Neural progenitor cell (in vitro differentiated cells): ENCODE results near the gene TRIM27. TPM values are rescaled to one million over a fixed set of nuclear protein-coding genes. Genes with fewer than 3 reads are reported as not detected.

Source experiments
- DNase-seq: peaks from one replicate; pipeline ENCODE4 v3.0.0-alpha.2; 2016; ENCODE audit warnings: low spot score
- H2AFZ ChIP-seq: fragments of 200-600 bp; sonication (generic); replicated peaks from 2 replicates; pipeline ENCODE4 v1.6.1; 2016; ENCODE audit warnings: antibody characterized with exemption
- H3F3A ChIP-seq: fragments of 200-600 bp; sonication (generic); 2 replicates; pipeline ENCODE4 v1.6.1; 2016; ENCODE audit warnings: antibody characterized with exemption, low read depth
- H3K27ac ChIP-seq: fragments of 200-600 bp; sonication (generic); 2 replicates; pipeline ENCODE4 v1.5.1; 2016; ENCODE audit warnings: mild to moderate bottlenecking
- H3K27me3 ChIP-seq: fragments of 200-600 bp; sonication (generic); 2 replicates; pipeline ENCODE4 v1.6.1; 2016; ENCODE audit warnings: mild to moderate bottlenecking, moderate library complexity
- H3K36me3 ChIP-seq: fragments of 200-600 bp; sonication (generic); 2 replicates; pipeline ENCODE4 v1.5.1; 2016
- H3K4me1 ChIP-seq: fragments of 200-600 bp; sonication (generic); 2 replicates; pipeline ENCODE4 v1.6.1; 2016; ENCODE audit warnings: mixed run types
- H3K4me2 ChIP-seq: fragments of 200-600 bp; sonication (generic); 2 replicates; pipeline ENCODE4 v1.6.1; 2016
- H3K4me3 ChIP-seq: fragments of 200-600 bp; sonication (generic); 2 replicates; pipeline ENCODE4 v1.5.1; 2016
- H3K79me2 ChIP-seq: fragments of 200-600 bp; sonication (generic); 2 replicates; pipeline ENCODE4 v1.6.1; 2016; ENCODE audit warnings: low read depth
- H3K9ac ChIP-seq: fragments of 200-600 bp; sonication (generic); 2 replicates; pipeline ENCODE4 v1.6.1; 2016
- H3K9me3 ChIP-seq: fragments of 200-600 bp; sonication (generic); 2 replicates; pipeline ENCODE4 v1.5.1; 2016; ENCODE audit warnings: low read depth
- H4K20me1 ChIP-seq: fragments of 200-600 bp; sonication (generic); 2 replicates; pipeline ENCODE4 v1.6.1; 2016; ENCODE audit warnings: low read depth
- H3K27ac Mint-ChIP-seq: 3 replicates; pipeline ENCODE4 v1.8.0; 2021; ENCODE audit warnings: mixed read lengths
- H3K27me3 Mint-ChIP-seq: 2 replicates; pipeline ENCODE4 v1.8.0; 2022; ENCODE audit warnings: low read depth, mild to moderate bottlenecking, inconsistent platforms, moderate library complexity, mixed read lengths; ENCODE audit not compliant: insufficient read depth
- H3K36me3 Mint-ChIP-seq: 3 replicates; pipeline ENCODE4 v1.8.0; 2021; ENCODE audit warnings: mixed read lengths
- H3K4me1 Mint-ChIP-seq: 3 replicates; pipeline ENCODE4 v1.8.0; 2021; ENCODE audit warnings: mixed read lengths
- H3K4me3 Mint-ChIP-seq: 3 replicates; pipeline ENCODE4 v1.8.0; 2021; ENCODE audit warnings: mild to moderate bottlenecking, moderate library complexity, mixed read lengths
- H3K9me3 Mint-ChIP-seq: 3 replicates; pipeline ENCODE4 v1.8.0; 2020; ENCODE audit warnings: mixed read lengths
- CTCF ChIP-seq: fragments of 200-600 bp; sonication (generic); IDR thresholded peaks from 2 replicates; pipeline ENCODE4 v1.5.1; 2017; ENCODE audit warnings: antibody characterized with exemption, mild to moderate bottlenecking
- EZH2 ChIP-seq: fragments of 200-600 bp; sonication (generic); IDR thresholded peaks from 2 replicates; pipeline ENCODE4 v1.6.1; 2017; ENCODE audit warnings: antibody characterized with exemption, mild to moderate bottlenecking, moderate library complexity
- EZH2phosphoT487 ChIP-seq: fragments of 200-600 bp; sonication (generic); IDR thresholded peaks from 2 replicates; pipeline ENCODE4 v1.6.1; 2017; ENCODE audit warnings: antibody characterized with exemption
- total RNA-seq: library from RNA; depleted of rRNA; stranded (reverse); fragments of >200 nt; gene quantifications from 2 replicates; pipeline ENCODE4 v1.2.3, GENCODE V29; 2015; ENCODE audit warnings: low replicate concordance

Gene TRIM27
- total RNA-seq, 1 donor from 2014 or later: 69.0 TPM

DNA sequence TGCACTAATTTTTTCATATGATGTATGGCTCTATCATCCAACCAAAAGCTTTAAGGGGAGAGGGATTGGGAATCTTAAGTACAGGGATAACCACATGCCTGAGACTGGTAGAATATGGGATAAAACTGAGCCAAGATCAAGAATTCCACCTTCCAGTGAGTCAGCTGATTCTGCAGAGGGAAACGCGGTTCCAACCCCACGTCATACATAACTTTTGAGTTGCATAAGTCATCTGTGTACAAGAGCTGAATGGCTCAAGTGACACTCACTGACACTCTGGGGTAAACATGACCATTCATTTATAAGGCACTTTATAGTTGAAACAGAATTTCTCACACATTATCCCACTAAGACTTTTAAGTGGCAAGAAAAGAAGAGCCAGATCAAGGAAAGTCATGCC is 16.4 kb downstream of the TRIM27 start:
- TF ChIP-seq EZH2phosphoT487 (no peak), CTCF (no peak)
- peaks cover 8% of the 10 kb centered on the region for H3F3A ChIP-seq
- H3K4me1 ChIP-seq: no peaks in the 10 kb centered on the region
- H3K36me3 Mint-ChIP-seq: peaks cover 51% of the 10 kb centered on the region
- DNase-seq: no peak
- H3K4me1 Mint-ChIP-seq: no peaks in the 10 kb centered on the region
- H3K9me3 ChIP-seq: no peaks in the 10 kb centered on the region
- H4K20me1 ChIP-seq: peaks cover 3% of the 10 kb centered on the region
- H2AFZ ChIP-seq: no peak overlapping the region
- H3K79me2 ChIP-seq: peaks cover 4% of the 10 kb centered on the region
- H3K36me3 ChIP-seq: peaks cover 2% of the 10 kb centered on the region
- no peaks in the 10 kb centered on the region for H3K9me3 Mint-ChIP-seq
- no peak overlapping the region for H3K27ac ChIP-seq
- peaks cover 2% of the 10 kb centered on the region for H3K27me3 Mint-ChIP-seq
- no peak overlapping the region for H3K4me3 ChIP-seq
- H3K4me3 Mint-ChIP-seq: no peak overlapping the region
- no peak overlapping the region for H3K4me2 ChIP-seq
- no peaks in the 10 kb centered on the region for H3K27me3 ChIP-seq
- H3K27ac Mint-ChIP-seq: no peak overlapping the region
- H3K9ac ChIP-seq: no peak overlapping the region

- no peaks in the 10 kb centered on the region for H3K4me1 ChIP-seq
- no peaks in the 10 kb centered on the region for H3K4me1 Mint-ChIP-seq
- H3K36me3 Mint-ChIP-seq: peaks cover 55% of the 10 kb centered on the region
- no peak overlapping the region for H3K4me3 ChIP-seq
- no peaks in the 10 kb centered on the region for H3K27me3 ChIP-seq
- H3K79me2 ChIP-seq: peaks cover 4% of the 10 kb centered on the region
- H3K4me3 Mint-ChIP-seq: no peak overlapping the region
- no peak overlapping the region for H3K27ac Mint-ChIP-seq
- peaks cover 16% of the 10 kb centered on the region for H3F3A ChIP-seq
- H3K4me2 ChIP-seq: no peak overlapping the region
- H3K36me3 ChIP-seq: no peaks in the 10 kb centered on the region
- H3K27ac ChIP-seq: no peak overlapping the region
- H2AFZ ChIP-seq: no peak overlapping the region
- H3K9me3 Mint-ChIP-seq: no peaks in the 10 kb centered on the region
- H3K27me3 Mint-ChIP-seq: peaks cover 2% of the 10 kb centered on the region
- TF ChIP-seq CTCF (no peak), EZH2 (no peak), EZH2phosphoT487 (no peak)
- H4K20me1 ChIP-seq: peaks cover 3% of the 10 kb centered on the region
- no peaks in the 10 kb centered on the region for H3K9me3 ChIP-seq
- no peak for DNase-seq
- H3K9ac ChIP-seq: no peak overlapping the region
These were observed 17.1 kb downstream of the TRIM27 start for GRCh38 chr6:28906669-28907068.

DNA sequence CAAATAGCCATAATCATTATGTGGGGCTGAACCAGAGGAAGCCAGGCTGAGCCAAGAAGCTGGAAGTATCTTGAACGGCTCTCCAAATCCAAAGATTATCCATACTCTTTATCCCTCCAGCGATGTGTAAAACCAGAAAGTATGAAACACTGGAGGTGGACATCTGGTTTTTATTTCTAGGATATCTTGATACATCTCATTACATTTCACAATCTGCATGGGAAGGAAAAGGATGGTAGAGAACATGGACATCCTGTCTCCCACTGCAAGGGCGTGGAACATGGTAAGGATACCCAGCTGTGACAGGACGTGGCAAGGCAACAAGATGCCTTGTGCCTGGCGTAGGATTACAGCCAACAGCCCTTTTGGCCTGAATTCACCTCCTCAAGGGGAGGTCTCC is 20.1 kb downstream of the TRIM27 start:
- Mint-ChIP-seq H3K4me3 (no peak overlapping the region), H3K27ac (no peak overlapping the region), H3K27me3 (peaks cover 5% of the 10 kb centered on the region), H3K9me3 (no peaks in the 10 kb centered on the region), H3K4me1 (no peaks in the 10 kb centered on the region), H3K36me3 (peaks cover 42% of the 10 kb centered on the region)
- no peak for TF ChIP-seq EZH2
- TF ChIP-seq EZH2phosphoT487: no peak
- no peak for TF ChIP-seq CTCF
- H4K20me1 ChIP-seq: peaks cover 3% of the 10 kb centered on the region
- no peak for DNase-seq
- peaks cover 4% of the 10 kb centered on the region for H3K79me2 ChIP-seq
- H3K36me3 ChIP-seq: no peaks in the 10 kb centered on the region
- H3K9me3 ChIP-seq: no peaks in the 10 kb centered on the region
- no peak overlapping the region for H3K27ac ChIP-seq
- H3F3A ChIP-seq: peaks cover 44% of the 10 kb centered on the region
- H3K4me3 ChIP-seq: no peak overlapping the region
- H3K4me1 ChIP-seq: no peaks in the 10 kb centered on the region
- no peak overlapping the region for H2AFZ ChIP-seq
- H3K4me2 ChIP-seq: no peak overlapping the region
- no peak overlapping the region for H3K9ac ChIP-seq
- no peaks in the 10 kb centered on the region for H3K27me3 ChIP-seq

- Histone ChIP-seq H2AFZ (no peak overlapping the region), H3K4me1 (peaks cover 6% of the 10 kb centered on the region), H3K79me2 (no peaks in the 10 kb centered on the region), H3K36me3 (no peaks in the 10 kb centered on the region), H4K20me1 (no peaks in the 10 kb centered on the region), H3K9me3 (no peaks in the 10 kb centered on the region), H3K27me3 (no peaks in the 10 kb centered on the region), H3K9ac (no peak overlapping the region), H3K4me2 (no peak overlapping the region), H3K4me3 (no peak overlapping the region), H3F3A (peaks cover 53% of the 10 kb centered on the region), H3K27ac (no peak overlapping the region)
- peaks cover 40% of the 10 kb centered on the region for H3K36me3 Mint-ChIP-seq
- TF ChIP-seq EZH2phosphoT487: no peak
- no peak overlapping the region for H3K4me3 Mint-ChIP-seq
- no peak overlapping the region for H3K27ac Mint-ChIP-seq
- H3K4me1 Mint-ChIP-seq: peaks cover 3% of the 10 kb centered on the region
- no peak for DNase-seq
- peaks cover 6% of the 10 kb centered on the region for H3K27me3 Mint-ChIP-seq
- H3K9me3 Mint-ChIP-seq: no peaks in the 10 kb centered on the region
These were observed 22.0 kb downstream of the TRIM27 start for GRCh38 chr6:28901831-28902230.
